NCI-H446 treated with DMSO at 0.1 percent for 48 hours (cell line): Measurements from ENCODE around the gene NELL1.
"Not testable (repeated sequence)": the region's sequence is repeated elsewhere in the genome, so short reads cannot be mapped to it uniquely, and the experiment has no call there.

Experiments
- DNase-seq: peaks from one replicate; lab custom pipeline; 2025; lab: John Stamatoyannopoulos, UW

Gene NELL1

DNA sequence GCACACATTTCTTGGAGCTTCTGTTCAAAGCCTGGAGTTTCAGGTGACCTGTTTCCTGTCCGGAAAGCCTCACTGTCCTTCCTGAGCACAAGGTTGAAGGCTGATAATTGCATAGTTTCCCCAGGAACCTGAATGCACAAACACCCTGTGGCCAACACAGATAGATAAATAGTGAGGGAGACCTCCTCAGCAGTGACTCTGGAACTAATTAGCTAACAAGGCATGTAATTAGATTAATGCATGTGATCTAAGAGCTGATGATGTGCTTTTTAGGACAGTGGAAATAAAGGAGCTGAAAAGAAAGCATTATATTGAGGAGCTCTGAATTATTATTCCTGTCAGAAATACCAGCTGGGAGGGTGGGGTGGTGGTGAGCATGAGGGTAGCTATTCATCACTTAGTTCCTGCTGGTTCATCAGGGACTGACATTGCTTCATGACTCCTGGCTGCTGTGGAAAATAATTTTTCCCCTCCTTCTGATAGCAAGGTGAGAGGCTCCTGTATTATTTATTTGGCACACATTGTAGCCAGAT, 101.1 kb downstream of the NELL1 start:
- DNase-seq: no peak

DNA sequence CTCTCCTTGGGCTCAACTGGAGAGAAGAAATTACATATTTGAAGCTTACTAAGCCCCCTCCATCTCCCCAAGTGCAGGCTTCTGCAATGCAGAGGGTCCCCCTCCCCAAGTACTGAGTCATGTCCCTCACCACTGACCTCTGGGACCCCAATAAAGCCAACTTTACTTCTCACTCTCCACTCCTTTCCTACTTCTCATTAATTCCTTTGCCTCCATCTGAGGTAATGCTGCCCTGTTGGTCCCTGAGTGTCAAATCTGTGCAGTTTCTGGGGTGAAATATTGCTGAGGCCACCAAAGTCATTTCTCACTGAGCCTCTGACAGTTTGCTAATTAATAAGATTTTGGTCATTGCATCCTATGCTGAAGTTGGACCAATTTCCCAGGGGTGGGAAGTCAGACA, 101.6 kb downstream of the NELL1 start:
- no peak for DNase-seq

DNA sequence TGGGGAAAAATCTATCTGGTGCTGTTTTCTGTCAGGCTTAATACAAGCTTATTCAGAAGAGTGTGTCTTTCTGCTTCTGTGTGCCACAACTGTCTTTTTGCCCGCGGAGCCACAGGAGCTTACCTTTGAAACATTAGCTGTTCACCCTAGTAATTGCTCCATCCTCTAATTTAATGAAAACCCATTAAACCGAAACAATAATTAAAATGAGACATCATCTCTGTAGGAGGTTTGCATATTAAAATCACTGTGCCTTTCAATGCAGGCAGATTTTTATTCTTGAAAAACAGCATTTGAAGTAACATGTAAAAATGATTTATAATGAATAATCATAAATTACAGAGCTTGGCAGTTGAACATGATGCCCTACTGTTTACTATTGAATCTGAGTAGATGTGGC, 102.3 kb downstream of the NELL1 start:
- no peak for DNase-seq

DNA sequence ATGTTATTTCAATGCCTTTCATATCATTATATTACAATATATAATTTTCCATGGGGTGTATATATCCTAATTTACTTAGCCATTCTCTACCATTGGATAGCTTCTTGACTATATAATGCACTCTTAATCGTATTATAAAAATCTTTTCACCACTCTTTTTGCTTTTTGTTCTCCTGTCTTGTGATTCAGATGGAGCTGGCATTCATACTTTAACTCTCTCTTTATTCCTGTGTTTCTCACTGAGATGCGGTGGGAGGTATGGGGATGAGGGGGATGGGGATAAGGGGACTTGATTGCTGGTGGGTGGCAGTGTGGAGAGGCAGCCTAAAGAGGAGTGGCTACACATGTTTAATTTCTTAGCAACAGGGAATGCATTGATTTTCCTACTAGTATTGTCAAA, 105.9 kb downstream of the NELL1 start:
- no peak for DNase-seq

DNA sequence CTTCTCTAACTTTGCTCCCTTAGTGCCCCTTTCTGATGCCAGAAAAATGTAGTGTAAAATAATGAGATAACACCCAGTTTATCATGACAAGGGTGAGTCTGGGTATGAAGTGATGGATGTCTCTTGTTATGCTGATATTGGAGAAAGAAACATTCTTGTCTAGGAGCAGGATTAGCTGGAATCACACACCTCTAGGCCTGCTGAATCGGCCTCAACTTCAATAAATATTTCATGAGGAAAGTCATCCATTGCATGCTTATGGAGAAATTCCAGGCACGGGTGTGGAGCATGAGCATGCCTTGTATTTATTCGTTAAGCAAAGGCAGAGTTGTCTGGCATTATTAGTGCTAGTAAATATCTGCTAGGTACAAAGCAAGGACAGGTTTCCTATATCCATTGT, 113.4 kb downstream of the NELL1 start:
- DNase-seq: no peak

DNA sequence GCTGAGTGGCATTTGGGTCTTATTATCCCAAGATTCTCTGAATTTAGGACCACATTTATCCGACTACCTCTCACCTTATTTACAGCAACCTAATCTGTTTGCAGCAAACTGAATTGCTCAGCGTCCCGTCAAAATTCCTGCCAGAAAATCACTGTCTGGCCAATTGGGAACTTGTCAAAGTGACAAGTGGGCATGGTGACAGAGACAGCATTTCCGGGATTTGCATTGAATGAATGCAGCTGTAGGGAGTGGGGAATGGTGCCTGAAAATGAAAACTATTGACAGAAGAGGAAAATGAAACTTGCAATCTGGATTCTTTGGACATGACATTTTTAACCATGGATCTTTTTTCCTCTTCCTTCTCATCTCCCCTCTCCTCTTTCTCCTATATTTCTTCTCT, 113.8 kb downstream of the NELL1 start:
- no peak for DNase-seq

DNA sequence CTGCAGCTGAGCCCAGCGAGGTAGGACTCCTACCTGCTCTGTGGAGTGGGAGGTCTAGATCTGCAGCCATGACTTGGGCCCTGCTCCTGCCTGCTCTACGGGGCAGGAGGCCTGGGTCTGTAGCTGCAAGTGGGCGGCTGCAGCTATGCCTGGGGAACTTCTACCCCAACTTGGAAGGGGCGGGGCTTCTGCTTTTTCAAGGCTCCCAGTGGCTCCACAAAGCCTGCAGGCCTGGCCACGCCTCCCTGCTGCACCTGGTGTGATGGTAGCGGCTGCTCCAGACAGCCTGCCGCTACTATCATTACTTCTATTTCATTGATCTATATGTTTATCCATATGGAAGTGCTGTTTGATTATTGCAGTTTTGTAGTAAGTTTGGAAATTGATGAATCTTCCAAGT, 121.2 kb downstream of the NELL1 start:
- DNase-seq: no peak

DNA sequence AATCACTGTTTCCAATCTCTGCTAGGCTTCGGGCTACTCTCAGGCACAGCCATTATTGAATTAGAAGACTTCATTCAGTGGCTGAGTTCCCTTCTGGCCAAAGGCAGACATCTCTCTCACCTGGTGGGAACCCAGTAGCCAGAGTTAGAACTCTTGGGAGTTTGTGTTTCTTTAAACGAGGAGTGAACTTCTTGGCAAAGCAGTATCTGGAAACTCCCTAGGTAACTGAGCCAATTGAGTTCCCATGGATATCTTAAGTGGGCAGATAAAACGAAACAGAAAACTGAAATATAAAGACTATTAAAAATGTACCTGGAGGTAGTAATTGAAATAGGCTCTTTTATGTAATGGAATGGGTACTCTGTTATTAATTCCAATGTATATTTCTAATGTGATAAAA, 125.6 kb downstream of the NELL1 start:
- DNase-seq: no peak

DNA sequence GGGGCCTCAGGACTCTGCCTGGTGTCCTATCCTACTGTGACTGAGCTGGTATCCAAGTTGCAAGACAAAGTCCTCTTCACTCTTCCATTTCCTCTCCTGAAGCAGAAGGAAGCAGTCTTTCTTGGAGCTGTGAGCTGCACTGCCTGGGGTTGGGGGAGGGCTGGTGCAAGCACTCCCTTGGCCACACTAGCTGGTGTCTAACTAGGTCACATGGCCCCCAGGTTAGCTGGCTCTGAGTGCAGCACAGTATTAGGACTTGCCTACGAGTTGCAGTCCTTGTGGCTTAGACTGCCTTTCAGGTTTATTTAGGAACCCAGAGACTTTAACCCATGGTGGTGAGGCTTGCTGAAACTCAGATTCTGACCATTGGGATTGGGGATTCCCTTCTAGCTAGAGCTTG, 138.9 kb downstream of the NELL1 start:
- DNase-seq: no peak

DNA sequence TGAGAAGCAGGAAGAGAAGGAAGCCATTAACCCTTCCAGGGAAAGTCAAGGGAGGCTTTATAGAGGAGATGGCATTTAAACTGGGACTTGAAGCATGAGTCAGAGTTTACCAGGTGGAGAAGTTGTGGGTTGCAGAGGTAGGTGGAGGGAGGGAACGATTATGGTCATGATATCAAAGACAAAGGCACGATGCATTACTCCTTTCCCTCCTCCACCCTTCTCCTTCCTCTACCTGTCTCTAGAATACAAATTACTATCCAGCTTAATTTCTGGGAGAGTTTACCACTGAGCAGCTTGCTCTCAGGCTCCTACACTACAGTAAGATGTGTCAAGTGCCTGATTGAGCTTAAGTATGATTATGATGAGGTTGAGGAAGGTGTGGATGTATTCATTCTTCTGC, 151.7 kb downstream of the NELL1 start:
- DNase-seq: no peak

DNA sequence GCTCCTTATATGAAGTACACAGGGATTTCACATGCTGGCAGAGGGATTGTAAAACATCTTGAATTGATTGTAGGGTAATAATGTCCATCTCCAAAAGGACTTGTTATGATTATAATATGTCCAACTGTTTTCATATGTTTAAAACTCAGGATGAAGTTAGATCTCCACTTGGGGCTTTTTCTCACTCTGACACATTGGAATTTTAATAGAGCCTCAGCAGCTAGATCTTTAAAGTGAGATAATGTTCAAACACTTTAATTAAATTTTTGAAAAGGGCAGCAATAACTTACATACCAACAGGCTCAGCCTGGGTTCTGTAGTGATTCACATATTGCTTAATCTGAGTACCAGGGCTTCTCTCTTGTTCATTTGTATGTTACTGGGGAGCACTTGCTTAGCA, 152.1 kb downstream of the NELL1 start:
- no peak for DNase-seq

DNA sequence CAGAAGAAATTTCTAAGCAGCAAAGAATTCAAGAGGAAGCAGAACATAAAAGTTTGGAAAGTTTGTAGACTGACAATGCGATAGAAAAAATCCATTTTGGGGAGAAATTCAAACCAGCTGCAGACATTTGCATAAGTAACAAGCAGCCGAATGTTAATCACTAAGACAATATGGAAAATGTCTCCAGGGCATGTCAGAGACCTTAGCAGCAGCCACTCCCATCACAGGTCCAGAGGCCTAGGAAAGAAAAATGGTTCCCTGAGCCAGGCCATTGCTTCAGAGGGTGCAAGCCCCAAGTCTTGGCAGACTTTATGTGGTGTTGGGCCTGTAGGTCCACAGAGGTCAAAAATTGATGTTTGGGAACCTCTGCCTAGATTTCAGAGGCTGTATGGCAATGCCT, 155.4 kb downstream of the NELL1 start:
- no peak for DNase-seq

DNA sequence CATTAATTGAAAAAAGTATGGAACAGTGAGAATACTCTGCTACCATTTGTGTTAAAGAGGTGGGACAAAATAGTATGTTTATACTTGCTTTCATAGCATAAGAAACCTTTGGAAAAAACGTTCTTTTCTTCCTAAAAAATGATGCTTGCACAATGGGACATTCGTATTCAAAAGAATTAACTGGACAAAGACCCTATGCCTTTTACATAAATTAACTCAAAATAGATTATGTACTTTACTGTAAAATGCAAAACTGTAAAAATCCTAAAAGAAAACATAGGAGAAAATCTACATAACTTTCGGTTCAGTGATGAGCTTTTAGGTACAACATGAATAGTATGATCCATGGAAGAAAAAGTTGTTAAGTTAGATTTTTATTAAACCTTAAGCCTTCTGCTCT, 166.2 kb downstream of the NELL1 start:
- no peak for DNase-seq

DNA sequence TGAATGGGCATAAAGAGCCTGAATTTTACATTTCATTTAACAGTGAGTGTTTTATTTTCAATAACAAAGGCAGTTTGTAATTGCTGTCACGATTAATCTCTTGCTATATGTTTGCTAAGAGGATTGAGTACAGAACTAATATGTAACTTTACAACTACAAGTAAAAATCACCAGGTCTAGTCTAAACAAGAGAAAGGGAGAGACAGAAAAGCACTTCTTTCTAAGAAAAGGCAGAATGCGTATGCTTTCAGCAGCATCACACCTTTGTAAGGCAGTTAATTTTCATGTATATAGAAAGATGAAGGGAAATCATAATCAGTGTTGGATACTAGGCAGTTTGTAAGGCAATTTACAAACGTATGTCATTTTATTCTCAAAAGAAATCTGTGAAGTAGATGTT, 169.8 kb downstream of the NELL1 start:
- no peak for DNase-seq

DNA sequence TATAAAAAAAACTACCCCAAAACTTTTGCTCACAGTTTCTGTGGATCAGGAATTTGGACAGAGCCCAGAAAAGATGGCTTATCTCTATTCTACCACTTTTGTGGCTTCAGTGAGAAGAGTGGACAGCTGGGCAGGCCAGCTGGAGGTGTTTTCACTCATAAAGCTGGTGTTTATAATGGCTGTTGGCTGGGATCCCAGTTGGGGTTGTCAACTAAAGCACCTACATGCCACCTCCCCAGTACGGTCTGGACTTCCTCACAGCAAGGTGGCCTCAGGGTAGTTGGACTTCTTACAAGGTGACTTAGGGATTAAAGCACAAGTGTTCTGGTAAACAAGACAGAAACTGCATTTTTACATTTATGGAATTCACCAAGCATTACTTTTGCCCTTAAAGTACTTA, 171.0 kb downstream of the NELL1 start:
- no peak for DNase-seq

DNA sequence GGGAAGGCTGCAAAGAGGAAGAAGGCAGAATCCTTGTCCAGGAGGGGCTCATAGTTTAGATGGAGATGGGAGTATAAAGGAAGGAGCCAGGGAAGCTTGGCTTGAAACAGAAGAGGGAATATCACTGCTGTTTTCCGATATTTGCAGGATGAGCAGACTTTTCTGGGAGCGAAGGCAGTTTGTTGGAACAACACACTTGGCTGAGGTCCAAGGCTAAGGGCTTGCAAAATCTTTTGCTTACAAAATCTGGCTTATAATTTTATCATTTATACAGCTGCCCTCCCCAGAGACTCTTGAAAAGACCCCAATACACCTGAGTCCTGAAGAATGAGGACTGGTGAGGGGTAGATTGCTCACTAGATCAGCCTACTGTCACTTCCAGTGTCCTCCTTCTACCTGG, 174.8 kb downstream of the NELL1 start:
- no peak for DNase-seq

DNA sequence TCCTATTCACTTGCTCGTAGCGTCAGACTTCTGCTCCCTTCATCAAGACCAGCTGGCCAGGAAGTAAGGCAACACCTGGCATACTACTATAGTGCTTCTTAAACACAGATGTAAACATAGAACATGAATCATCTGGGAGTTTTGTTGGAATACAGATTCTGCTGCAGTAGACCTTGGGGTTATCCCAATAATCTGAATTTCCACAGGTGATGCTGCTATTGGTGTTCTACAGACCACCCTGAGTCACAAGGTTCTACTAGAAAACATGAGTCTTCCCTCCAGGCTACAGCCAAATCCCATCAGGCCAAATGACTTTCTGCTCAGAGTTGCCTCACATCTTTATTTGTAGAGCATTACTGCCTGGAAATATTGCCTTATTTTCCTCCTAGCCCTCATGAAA, 175.2 kb downstream of the NELL1 start:
- DNase-seq: no peak

DNA sequence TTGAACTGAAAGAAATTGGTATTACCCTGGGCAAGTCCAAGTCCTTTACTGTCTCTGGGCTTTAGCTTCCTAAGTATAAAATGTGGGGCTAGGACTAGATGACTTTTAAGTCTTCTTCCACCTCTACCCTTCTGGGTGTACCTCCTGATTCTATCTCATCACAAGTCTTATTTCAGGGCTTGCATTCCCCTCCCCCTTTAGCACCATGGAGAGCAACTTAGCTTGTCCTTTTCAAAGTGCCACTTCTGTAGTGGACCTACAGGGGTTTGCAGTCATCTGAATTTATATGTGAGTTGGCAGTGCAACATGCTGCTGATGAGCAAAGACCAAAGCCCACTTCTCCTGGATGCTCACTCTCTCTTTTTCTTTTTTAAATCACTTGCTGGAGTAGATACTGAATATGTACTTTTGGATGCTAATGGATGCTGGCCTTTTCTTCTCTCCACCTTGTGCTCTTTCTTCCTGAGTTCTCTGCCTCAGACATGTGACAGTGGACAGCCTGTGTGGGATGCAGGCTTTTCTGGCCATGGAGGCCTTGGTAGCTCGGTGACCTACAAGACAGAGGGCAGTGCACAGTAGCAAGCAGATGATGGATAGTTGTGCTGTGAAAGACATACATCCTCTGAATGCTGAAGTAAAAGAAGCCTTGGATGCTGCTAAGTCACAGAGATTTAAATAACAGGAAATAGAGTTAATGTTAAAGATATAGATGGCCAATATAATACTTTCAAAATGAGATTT, 185.0 kb downstream of the NELL1 start:
- DNase-seq: no peak

DNA sequence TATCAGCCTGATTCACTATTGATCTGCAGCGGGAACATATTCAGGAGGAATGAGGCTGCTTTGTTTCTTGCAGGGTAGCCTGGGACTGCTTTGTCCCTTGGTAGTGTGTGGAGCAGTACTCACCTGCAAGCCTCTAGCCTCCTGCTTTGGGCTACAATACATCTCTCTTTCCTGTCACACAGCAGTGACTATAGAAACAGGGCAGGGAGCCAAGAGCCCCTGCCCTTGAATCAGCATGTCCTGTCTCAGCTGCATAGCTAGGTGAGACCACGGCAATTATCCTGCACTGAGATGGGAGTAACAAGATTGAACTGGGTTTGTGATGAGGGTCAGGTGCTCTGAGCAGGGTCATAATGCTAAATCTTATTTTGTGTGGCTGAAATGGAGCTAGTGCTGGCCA, 191.9 kb downstream of the NELL1 start:
- DNase-seq: no peak

DNA sequence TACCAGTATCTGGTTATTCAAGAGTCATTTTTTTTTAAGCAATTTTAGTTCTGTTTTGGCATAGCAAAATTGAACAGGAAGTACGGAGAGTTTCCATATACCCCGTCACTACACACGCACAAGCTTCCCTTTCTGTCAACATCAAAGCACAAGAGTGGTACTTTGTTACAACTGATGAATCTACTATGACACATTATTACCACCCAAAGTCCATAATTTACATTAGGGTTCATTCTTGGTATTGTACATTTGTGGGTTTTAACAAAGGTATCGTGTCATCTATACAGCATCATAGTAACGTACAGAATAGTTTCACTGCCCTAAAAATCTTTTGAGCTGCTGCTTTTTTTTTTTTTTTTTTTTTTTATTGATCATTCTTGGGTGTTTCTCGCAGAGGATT, 192.9 kb downstream of the NELL1 start:
- not testable (repeated sequence) for DNase-seq

DNA sequence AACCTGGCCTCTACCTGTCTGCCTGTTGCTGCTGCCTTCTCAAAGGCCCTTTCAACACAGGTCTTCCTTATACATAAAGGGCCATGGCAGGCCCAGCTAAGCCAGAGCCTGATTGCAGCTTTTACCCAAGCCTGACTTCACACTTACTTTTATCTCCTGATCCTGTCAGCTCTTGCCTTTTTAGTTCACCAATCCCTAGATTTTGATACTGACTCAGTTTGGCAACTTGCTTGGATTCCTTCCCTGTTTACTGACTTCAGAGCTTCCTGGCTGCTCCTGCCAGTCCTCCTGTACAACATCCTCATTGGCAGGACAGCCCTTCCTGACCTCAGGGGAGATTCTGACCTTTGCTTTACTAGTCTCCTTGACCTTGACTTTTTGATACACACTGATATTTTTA, 195.2 kb downstream of the NELL1 start:
- no peak for DNase-seq

DNA sequence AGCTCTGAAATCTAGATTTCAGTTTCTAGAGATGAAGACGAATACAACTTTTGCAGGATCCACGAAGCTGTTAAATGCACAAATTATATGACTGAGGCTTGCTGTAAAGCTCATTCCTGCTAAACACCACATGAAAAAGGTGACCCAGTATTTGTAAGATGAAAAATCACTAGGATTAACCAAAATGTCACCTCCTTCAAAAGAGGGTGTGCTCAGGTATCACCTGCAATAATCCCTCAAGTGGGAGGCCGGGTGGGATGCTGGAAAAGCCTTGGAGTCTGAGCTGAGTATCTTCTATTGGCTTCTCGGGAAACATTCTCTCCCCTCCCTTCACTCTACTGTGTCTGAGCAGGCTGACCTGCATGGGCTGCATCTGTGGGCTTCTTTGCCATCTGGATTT, 195.8 kb downstream of the NELL1 start:
- no peak for DNase-seq

DNA sequence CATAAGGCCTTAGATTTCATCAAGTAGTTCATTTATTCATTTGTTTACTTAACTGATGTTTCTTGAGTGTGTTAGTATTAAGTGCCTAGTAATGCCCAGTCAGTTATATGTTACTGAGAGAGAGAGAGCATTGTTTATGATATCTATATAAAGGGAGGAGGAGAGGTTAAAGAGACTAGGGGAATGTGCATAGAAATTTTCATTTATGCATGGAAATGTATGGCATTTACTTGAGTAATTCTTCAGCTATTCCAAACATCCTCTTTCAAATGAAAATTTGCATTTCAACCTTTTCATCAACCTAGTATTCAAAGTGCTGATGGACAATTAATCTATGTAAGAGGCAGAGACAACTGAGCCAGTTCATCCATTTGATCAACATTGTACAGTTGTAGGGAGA, 199.7 kb downstream of the NELL1 start:
- DNase-seq: no peak

DNA sequence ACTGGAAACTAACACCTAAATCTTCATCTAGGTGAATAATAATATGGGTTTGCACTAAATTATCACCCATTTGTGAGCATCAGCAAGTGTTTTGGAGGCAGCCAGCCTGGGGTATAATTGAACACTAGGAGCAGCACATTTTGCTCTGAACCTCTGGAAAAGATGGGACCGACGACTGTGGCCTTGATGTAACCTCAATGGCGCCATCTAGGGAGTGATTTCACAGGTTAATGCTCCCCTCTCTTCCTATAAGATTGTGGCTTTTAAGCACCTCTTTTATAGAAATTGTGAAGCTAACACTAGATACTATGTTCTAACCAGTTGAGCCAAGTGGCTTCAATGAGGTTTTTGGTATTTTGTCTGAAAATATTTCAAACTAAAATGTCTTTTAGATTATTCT, 203.7 kb downstream of the NELL1 start:
- peak; percentile 54 for DNase-seq
